K562 (cell line): ENCODE data around the gene PDE4D. TPM values are rescaled to one million over a fixed set of nuclear protein-coding genes. Genes with fewer than 3 reads are reported as not detected.

Source experiments
- ATAC-seq: fragments of 200-7000 bp; cut with Tn5 transposase; 3 replicates; pipeline ENCODE4 v1.9.1; 2020; ENCODE audit warnings: moderate library complexity
- BruUV-seq: library from RNA; stranded (reverse); fragments of 400-500 nt; replicated peaks from 2 replicates; lab custom pipeline; 2021; lab: Mats Ljungman, UMichigan
- CTCF ChIA-PET: fragments of 300-600 bp; formaldehyde crosslinking; extraction: SDS; loops from one replicate; lab custom pipeline; 2021; ENCODE audit warnings: low intra/inter-chr PET ratio; lab: Yijun Ruan, JAX
- POLR2A ChIA-PET: fragments of 300-600, 350-650 bp; sonication (Branson Sonifier 250); formaldehyde crosslinking; extraction: SDS; loops from one replicate; lab custom pipeline; 2021; ENCODE audit warnings: antibody characterized with exemption, inconsistent platforms; lab: Yijun Ruan, JAX
- DNase-seq, 4 experiments: peaks; one replicate each; pipeline versions ENCODE4 v3.0.0 to v3.0.0-alpha.2; 2011 to 2018; ENCODE audit warnings: low spot score in 3 of 4, mixed read lengths in 3 of 4; ENCODE audit errors: extremely low read depth in 1 of 4
- FAIRE-seq: peaks from 2 replicates; lab custom pipeline; 2011; peaks lifted over from hg19 to GRCh38; lab: Jason Lieb, UNC
- H2AFZ ChIP-seq: 2 replicates; pipeline ENCODE4 v1.6.0; 2011; ENCODE audit warnings: low read depth, low read length, control low read depth, inconsistent platforms
- H3K27ac ChIP-seq: fragments of 200-600 bp; 3 replicates; pipeline ENCODE4 v1.8.0; 2011; ENCODE audit warnings: low read depth, mild to moderate bottlenecking, control low read depth, inconsistent platforms, low read length, moderate library complexity, mixed read lengths; ENCODE audit errors: extremely low read depth
- H3K27me3 ChIP-seq, 2 experiments: fragments of 300-600 bp in 1 of 2; 2 replicates in 1 of 2; 3 replicates in 1 of 2; pipeline versions ENCODE4 v1.6.0 to v1.8.0; 2011; ENCODE audit warnings: inconsistent platforms in 2 of 2, low read length in 2 of 2, mild to moderate bottlenecking in 1 of 2, mixed read lengths in 1 of 2, moderate library complexity in 1 of 2; ENCODE audit not compliant: control insufficient read depth in 2 of 2, insufficient read depth in 2 of 2
- H3K36me3 ChIP-seq: fragments of 300-600 bp; 3 replicates; pipeline ENCODE4 v1.8.0; 2011; ENCODE audit warnings: mild to moderate bottlenecking, low read length, inconsistent platforms; ENCODE audit not compliant: control insufficient read depth, insufficient read depth
- H3K4me1 ChIP-seq, 2 experiments: fragments of 200-600 bp in 1 of 2; replicated peaks in 1 of 2; 2 replicates in 1 of 2; 3 replicates in 1 of 2; pipeline versions ENCODE4 v1.5.1 to v1.8.0; 2011; ENCODE audit warnings: inconsistent platforms in 2 of 2, low read length in 2 of 2, mild to moderate bottlenecking in 1 of 2, mixed read lengths in 1 of 2, moderate library complexity in 1 of 2; ENCODE audit not compliant: control insufficient read depth in 2 of 2, insufficient read depth in 2 of 2
- H3K4me2 ChIP-seq: 2 replicates; pipeline ENCODE4 v1.6.1; 2011; ENCODE audit warnings: low read length, control low read depth, inconsistent platforms, mixed read lengths; ENCODE audit not compliant: insufficient read depth
- H3K4me3 ChIP-seq: fragments of 200-600 bp; sonication (generic), shearing (Covaris generic); 2 replicates; pipeline ENCODE4 v1.5.1; 2016; ENCODE audit warnings: control low read depth, inconsistent platforms
- H3K79me2 ChIP-seq: fragments of 200-600 bp; 3 replicates; pipeline ENCODE4 v1.8.0; 2011; ENCODE audit warnings: low read length, inconsistent platforms; ENCODE audit not compliant: control insufficient read depth, insufficient read depth
- H3K9ac ChIP-seq, 2 experiments: 2 replicates each; pipeline versions ENCODE4 v1.6.0 to v1.6.1; 2011; ENCODE audit warnings: low read depth in 2 of 2, low read length in 2 of 2, control low read depth in 1 of 2, inconsistent platforms in 1 of 2, mild to moderate bottlenecking in 1 of 2, mixed read lengths in 1 of 2; ENCODE audit not compliant: insufficient read depth in 1 of 2
- H3K9me1 ChIP-seq: one replicate; pipeline ENCODE4 v1.6.0; 2011; ENCODE audit warnings: inconsistent platforms, mild to moderate bottlenecking, low read length, moderate library complexity; ENCODE audit not compliant: control insufficient read depth, insufficient read depth
- H3K9me3 ChIP-seq: replicated peaks from 2 replicates; pipeline ENCODE4 v1.5.1; 2011; ENCODE audit warnings: low read depth, low read length, inconsistent platforms; ENCODE audit not compliant: control insufficient read depth, insufficient read depth
- H4K20me1 ChIP-seq: replicated peaks from 2 replicates; pipeline ENCODE4 v1.6.1; 2011; ENCODE audit warnings: low read length, inconsistent platforms, mixed read lengths; ENCODE audit not compliant: control insufficient read depth, insufficient read depth
- CBFA2T2 ChIP-seq: fragments of 450-650 bp; conservative IDR thresholded peaks from 2 replicates; pipeline ENCODE4 v1.6.1; 2017; ENCODE audit warnings: mild to moderate bottlenecking
- HEY1 ChIP-seq: fragments of 250-450 bp; sonication (Bioruptor Pico); IDR thresholded peaks from 2 replicates; pipeline ENCODE4 v1.5.0; 2020; ENCODE audit warnings: mild to moderate bottlenecking, moderate library complexity, borderline replicate concordance
- PURB ChIP-seq: sonication (generic); formaldehyde crosslinking; IDR thresholded peaks from 2 replicates; pipeline ENCODE4 v1.9.0; 2021; ENCODE audit warnings: low read depth, mild to moderate bottlenecking, missing genetic modification reagents
- ZKSCAN3 ChIP-seq: fragments of 250-450 bp; sonication (Bioruptor Pico); IDR thresholded peaks from 2 replicates; pipeline ENCODE4 v1.4.0; 2020
- WGBS: fragments of 100-300 bp; shearing (Covaris generic); methylation state at CpG from one replicate; pipeline ENCODE4 v1.1.6; 2016; ENCODE audit warnings: low coverage, mixed read lengths; ENCODE audit not compliant: insufficient coverage; ENCODE audit errors: missing lambda C conversion rate; 5-methylcytosine and 5-hydroxymethylcytosine counted together
- in situ Hi-C: fragments of 300-500 bp; cut with MboI; formaldehyde crosslinking; loops from 4 replicates; pipeline ENCODE4 v1.15.0; 2018; ENCODE audit warnings: inconsistent platforms, mixed read lengths
- intact Hi-C: fragments of 100-400 bp; cut with micrococcal nuclease; formaldehyde crosslinking; loops from 2 replicates; pipeline ENCODE4 v1.14.2; 2022
- polyA plus RNA-seq, 8 experiments: library from polyadenylated mRNA; depleted of rRNA in 4 of 8; stranded (reverse) in 5 of 8; unstranded in 3 of 8; fragments of >200 nt; fragmentation: Nextera tagmentation in 2 of 8; fragmentation: Illumina TruSeq in 1 of 8; extraction: Ambion mirVana in 2 of 8; extraction: Trizol in 1 of 8; gene quantifications; 2 replicates each; pipeline versions ENCODE4 v1.2.1 to v1.2.3, GENCODE V29; 2011 to 2014; ENCODE audit warnings: inconsistent platforms in 1 of 8, missing spikeins in 1 of 8
- total RNA-seq, 7 experiments: library from RNA; depleted of rRNA in 6 of 7; stranded (reverse); fragments of >200 nt in 6 of 7; fragmentation: Illumina TruSeq in 2 of 7; extraction: Trizol in 2 of 7; gene quantifications; 2 replicates each; pipeline versions ENCODE4 v1.2.1 to v1.2.3, GENCODE V29; 2011 to 2021; ENCODE audit warnings: low replicate concordance in 1 of 7
- TF ChIP-seq, protein P1 (sequence below): IDR thresholded peaks from 2 replicates; pipeline ENCODE4 v1.6.1; 2016; ENCODE audit warnings: missing genetic modification characterization, missing compliant biosample characterization
- TF ChIP-seq, protein P2 (sequence below): sonication (generic); formaldehyde crosslinking; IDR thresholded peaks from 2 replicates; pipeline ENCODE4 v1.8.1; 2023; ENCODE audit warnings: mild to moderate bottlenecking, missing genetic modification reagents, moderate library complexity
- TF ChIP-seq, protein P3 (sequence below): IDR thresholded peaks from 2 replicates; pipeline ENCODE4 v1.6.1; 2011; ENCODE audit not compliant: insufficient read length; ENCODE audit errors: extremely low read depth
- TF ChIP-seq, protein P4 (sequence below): sonication (generic); formaldehyde crosslinking; IDR thresholded peaks from 2 replicates; pipeline ENCODE4 v1.8.0; 2023; ENCODE audit warnings: mild to moderate bottlenecking, missing genetic modification reagents
- TF ChIP-seq, protein P5 (sequence below): fragments of 250-450 bp; sonication (Bioruptor Pico); IDR thresholded peaks from 2 replicates; pipeline ENCODE4 v1.5.0; 2020; ENCODE audit warnings: mild to moderate bottlenecking, borderline replicate concordance
- TF ChIP-seq, protein P6 (sequence below): fragments of 450-650 bp; IDR thresholded peaks from 2 replicates; pipeline ENCODE4 v1.6.1; 2018; ENCODE audit warnings: mild to moderate bottlenecking, low read depth; ENCODE audit not compliant: partially characterized antibody

Gene PDE4D
- total and polyA plus RNA-seq, 9 of the 15 experiments (the other 6 are each of a cell fraction or from before 2014, with no cell fraction given), result 0.04 to 0.46 (median 0.13) TPM

DNA sequence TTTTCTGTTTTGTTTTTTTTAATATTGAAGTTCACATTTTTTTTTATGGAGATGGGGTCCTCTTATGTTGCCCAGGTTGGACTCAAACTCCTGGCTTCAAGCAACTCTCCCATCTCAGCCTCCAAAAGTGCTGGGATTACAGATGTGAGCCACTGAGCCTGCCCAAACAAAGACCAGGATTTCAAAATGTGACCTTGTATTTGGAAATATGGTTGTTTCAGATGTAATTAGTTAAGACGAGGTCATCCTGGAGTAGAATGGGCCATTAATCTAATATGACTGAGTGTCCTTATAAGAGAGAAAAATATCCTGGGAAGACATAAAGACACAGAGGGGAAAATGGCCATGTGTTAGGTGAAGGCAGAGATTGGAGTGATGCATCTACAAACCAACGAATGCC is 970.2 kb downstream of the PDE4D start (continued):
- TF ChIP-seq, protein P1, sequence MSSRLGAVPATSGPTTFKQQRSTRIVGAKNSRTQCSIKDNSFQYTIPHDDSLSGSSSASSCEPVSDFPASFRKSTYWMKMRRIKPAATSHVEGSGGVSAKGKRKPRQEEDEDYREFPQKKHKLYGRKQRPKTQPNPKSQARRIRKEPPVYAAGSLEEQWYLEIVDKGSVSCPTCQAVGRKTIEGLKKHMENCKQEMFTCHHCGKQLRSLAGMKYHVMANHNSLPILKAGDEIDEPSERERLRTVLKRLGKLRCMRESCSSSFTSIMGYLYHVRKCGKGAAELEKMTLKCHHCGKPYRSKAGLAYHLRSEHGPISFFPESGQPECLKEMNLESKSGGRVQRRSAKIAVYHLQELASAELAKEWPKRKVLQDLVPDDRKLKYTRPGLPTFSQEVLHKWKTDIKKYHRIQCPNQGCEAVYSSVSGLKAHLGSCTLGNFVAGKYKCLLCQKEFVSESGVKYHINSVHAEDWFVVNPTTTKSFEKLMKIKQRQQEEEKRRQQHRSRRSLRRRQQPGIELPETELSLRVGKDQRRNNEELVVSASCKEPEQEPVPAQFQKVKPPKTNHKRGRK (tag), result no peak
- no peak for TF ChIP-seq ZKSCAN3
- TF ChIP-seq HEY1, result no peak
- TF ChIP-seq, protein P2, sequence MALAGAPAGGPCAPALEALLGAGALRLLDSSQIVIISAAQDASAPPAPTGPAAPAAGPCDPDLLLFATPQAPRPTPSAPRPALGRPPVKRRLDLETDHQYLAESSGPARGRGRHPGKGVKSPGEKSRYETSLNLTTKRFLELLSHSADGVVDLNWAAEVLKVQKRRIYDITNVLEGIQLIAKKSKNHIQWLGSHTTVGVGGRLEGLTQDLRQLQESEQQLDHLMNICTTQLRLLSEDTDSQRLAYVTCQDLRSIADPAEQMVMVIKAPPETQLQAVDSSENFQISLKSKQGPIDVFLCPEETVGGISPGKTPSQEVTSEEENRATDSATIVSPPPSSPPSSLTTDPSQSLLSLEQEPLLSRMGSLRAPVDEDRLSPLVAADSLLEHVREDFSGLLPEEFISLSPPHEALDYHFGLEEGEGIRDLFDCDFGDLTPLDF, result no peak
- TF ChIP-seq, protein P3, sequence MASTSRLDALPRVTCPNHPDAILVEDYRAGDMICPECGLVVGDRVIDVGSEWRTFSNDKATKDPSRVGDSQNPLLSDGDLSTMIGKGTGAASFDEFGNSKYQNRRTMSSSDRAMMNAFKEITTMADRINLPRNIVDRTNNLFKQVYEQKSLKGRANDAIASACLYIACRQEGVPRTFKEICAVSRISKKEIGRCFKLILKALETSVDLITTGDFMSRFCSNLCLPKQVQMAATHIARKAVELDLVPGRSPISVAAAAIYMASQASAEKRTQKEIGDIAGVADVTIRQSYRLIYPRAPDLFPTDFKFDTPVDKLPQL, result no peak

DNA sequence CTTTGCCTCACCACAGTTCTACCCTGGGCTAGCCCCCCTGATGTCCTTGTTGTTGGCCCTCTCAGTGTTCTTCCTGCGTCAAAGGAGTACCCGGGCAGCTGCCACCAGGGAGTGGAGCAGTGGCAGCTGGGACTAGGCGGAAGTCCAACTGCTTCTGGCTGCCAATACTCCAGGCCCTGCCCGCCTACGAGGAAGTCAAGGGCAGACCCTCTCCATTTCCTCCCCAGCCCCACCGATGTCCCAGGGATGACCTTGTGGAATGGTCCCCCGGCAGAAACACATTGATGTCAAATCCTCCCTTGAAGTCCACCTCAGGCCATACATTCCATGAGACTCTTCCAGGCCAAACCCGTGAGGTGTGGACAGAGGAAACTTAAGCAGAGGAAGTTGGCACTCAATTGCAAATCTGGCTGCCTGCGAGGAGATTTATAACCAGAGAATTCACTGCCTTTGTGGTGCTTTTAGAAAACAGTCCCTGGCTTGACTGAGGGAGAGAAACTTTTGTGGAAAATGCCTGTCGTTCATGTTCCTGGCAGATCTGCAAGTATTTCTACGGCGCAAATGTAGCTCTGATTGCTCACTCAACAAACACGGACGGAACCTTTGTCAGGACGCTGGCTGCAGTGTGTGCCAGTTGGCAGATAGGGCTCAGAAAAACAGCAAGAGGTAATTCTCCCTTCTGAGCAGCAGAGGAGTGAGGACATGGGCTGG is 970.9 kb downstream of the PDE4D start:
- H3K4me2 ChIP-seq, result no peak overlapping the region
- no peaks in the 10 kb centered on the region for H3K79me2 ChIP-seq
- in situ Hi-C loops, result no loop called here
- DNase-seq (no peak), FAIRE-seq (no peak), ATAC-seq (no peak)
- no TSS peak for BruUV-seq
- intact Hi-C loops, result no loop called here
- ChIA-PET CTCF (no interaction called here), POLR2A (no interaction called here)
- H3K4me3 ChIP-seq, result no peak overlapping the region
- H2AFZ ChIP-seq, result no peak overlapping the region
- no peaks in the 10 kb centered on the region for H3K4me1 ChIP-seq
- no peaks in the 10 kb centered on the region for H3K36me3 ChIP-seq
- H3K27me3 ChIP-seq, result no peaks in the 10 kb centered on the region
- H3K9ac ChIP-seq, result no peak overlapping the region
- 2% methylated on average over 15 of the region's 15 CpGs for WGBS
- H3K27ac ChIP-seq, result no peak overlapping the region
- no peaks in the 10 kb centered on the region for H4K20me1 ChIP-seq
- H3K9me3 ChIP-seq, result no peaks in the 10 kb centered on the region
- no peaks in the 10 kb centered on the region for H3K9me1 ChIP-seq
- TF ChIP-seq, protein P4, sequence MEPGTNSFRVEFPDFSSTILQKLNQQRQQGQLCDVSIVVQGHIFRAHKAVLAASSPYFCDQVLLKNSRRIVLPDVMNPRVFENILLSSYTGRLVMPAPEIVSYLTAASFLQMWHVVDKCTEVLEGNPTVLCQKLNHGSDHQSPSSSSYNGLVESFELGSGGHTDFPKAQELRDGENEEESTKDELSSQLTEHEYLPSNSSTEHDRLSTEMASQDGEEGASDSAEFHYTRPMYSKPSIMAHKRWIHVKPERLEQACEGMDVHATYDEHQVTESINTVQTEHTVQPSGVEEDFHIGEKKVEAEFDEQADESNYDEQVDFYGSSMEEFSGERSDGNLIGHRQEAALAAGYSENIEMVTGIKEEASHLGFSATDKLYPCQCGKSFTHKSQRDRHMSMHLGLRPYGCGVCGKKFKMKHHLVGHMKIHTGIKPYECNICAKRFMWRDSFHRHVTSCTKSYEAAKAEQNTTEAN (CRISPR knock-in tag), result no peak
- TF ChIP-seq, protein P5, sequence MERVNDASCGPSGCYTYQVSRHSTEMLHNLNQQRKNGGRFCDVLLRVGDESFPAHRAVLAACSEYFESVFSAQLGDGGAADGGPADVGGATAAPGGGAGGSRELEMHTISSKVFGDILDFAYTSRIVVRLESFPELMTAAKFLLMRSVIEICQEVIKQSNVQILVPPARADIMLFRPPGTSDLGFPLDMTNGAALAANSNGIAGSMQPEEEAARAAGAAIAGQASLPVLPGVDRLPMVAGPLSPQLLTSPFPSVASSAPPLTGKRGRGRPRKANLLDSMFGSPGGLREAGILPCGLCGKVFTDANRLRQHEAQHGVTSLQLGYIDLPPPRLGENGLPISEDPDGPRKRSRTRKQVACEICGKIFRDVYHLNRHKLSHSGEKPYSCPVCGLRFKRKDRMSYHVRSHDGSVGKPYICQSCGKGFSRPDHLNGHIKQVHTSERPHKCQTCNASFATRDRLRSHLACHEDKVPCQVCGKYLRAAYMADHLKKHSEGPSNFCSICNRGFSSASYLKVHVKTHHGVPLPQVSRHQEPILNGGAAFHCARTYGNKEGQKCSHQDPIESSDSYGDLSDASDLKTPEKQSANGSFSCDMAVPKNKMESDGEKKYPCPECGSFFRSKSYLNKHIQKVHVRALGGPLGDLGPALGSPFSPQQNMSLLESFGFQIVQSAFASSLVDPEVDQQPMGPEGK (CRISPR knock-in tag), result no peak
- TF ChIP-seq PURB (CRISPR knock-in tag) (no peak), CBFA2T2 (no peak)
- TF ChIP-seq, protein P6, sequence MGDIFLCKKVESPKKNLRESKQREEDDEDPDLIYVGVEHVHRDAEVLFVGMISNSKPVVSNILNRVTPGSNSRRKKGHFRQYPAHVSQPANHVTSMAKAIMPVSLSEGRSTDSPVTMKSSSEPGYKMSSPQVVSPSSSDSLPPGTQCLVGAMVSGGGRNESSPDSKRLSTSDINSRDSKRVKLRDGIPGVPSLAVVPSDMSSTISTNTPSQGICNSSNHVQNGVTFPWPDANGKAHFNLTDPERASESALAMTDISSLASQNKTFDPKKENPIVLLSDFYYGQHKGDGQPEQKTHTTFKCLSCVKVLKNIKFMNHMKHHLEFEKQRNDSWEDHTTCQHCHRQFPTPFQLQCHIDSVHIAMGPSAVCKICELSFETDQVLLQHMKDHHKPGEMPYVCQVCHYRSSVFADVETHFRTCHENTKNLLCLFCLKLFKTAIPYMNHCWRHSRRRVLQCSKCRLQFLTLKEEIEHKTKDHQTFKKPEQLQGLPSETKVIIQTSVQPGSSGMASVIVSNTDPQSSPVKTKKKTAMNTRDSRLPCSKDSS, result no peak
